GM19351 (cell line): ENCODE measurements around the gene FERD3L.
A peak's percentile ranks its signal among the peaks of the same experiment; 100 is the strongest.

ENCODE experiments used
- ATAC-seq: cut with Tn5 transposase; IDR thresholded peaks from one replicate; pipeline ENCODE4 v1.9.1; 2021; ENCODE audit warnings: mild to moderate bottlenecking, moderate library complexity; ENCODE audit not compliant: unreplicated experiment

FERD3L gene

DNA sequence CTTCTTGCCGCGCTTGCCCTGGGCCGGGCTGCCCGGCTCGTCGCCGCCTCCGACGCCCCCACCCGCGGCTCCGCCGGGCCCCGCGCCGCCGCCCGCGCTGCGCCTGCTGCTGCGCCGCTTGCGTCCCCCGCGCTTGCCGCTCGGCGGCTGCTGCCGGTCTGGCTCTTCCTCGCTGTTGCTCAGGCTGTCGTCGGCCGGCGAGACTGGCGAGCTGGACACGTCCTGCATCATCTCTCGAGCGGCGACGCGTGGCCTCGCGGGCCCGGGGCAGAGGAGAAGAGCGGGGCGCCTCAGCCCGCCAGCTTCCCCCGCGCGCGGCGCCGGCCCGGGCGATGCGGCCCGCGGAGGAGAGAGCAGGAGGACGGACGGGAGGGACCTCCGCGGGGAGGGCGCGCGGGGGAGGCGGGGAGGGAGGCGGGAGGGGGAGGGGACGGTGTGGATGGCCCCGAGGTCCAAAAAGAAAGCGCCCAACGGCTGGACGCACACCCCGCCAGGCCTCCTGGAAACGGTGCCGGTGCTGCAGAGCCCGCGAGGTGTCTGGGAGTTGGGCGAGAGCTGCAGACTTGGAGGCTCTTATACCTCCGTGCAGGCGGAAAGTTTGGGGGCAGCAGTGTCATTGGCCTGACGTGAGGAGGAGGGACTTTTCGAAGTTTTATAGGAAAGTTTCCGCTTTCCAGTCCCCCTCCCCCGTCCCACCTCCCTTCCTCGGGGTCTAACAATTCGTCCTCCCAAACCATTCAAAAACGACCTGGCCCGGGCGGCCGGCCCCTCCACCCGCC is 27.9 kb downstream of the FERD3L start, which contains the start of gene TWIST1:
Gene TWIST1, minus strand, starts transcription at position 546 of the 779 bp plus-strand sequence. Its CDS starts 315 bp downstream, at position 231.
- ATAC-seq, result peak; percentile 43

DNA sequence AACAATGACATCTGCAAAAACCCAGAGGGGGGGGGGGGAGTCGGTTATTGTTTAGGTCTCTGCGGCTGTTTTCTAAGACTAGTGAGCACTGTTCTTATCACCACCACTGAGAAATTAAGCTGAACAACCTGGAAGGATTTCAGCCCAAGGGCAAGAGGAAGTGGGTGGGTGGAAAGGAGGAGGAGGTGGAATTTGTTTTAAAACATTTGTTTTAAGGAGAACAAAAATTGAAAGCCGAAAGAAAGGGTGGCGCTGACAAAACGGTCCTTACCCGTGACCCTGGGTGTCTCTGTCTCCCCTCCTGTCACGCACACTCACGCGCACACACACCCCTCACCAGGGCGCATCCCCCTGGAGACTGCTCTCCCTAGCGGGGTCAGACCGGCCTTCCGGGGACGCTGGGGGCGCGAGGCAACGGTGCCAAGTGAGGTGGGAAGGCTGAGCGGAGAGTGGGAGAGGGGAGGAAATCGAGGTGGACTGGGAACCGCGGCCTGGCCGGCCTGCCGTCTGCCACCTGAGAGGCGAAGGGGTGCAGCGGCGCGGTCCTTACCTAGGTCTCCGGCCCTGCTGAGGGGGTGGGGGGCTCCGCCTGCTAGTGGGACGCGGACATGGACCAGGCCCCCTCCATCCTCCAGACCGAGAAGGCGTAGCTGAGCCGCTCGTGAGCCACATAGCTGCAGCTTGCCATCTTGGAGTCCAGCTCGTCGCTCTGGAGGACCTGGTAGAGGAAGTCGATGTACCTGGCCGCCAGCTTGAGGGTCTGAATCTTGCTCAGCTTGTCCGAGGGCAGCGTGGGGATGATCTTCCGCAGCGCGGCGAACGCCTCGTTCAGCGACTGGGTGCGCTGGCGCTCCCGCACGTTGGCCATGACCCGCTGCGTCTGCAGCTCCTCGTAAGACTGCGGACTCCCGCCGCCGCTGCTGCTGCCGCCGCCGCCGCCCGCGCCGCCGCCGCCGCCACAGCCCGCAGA is 28.8 kb downstream of the FERD3L start:
- peak; percentile 32 for ATAC-seq

DNA sequence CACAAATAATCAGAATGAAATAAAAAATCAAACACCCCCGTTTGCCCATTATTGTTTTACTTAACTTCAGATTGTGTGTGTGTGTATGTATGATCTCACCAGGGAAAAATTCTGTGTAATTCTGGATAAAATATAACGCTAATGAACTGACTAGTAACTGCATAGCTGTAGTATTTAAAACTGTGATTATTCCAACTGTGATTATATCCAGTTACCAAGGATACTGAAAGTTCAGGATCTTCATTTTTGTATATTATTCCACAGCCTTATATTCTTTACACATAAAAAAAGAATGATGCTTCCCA is 30.7 kb downstream of the FERD3L start:
- no peak for ATAC-seq

GRCh38 chr7:19113855-19114550 is 31.2 kb downstream of the FERD3L start:
- no peak for ATAC-seq

DNA sequence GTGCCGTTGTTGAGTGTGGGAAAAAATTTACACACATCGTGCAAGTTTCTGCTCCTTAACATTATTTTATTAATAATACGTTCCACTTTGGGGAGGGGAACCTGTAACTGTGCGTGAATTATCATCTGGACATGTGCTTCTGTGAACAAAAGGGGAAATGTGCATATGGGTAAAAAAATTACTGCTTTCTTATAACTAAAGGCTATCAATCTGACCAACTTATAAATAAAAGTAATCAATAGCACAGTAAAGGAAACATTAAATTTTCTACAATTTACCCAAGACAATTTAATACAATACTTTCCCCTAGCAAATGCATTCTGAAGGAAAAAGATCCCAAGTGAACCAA is 32.2 kb downstream of the FERD3L start:
- ATAC-seq, result no peak

GRCh38 chr7:19112274-19113001 is 32.8 kb downstream of the FERD3L start:
- ATAC-seq, result no peak

DNA sequence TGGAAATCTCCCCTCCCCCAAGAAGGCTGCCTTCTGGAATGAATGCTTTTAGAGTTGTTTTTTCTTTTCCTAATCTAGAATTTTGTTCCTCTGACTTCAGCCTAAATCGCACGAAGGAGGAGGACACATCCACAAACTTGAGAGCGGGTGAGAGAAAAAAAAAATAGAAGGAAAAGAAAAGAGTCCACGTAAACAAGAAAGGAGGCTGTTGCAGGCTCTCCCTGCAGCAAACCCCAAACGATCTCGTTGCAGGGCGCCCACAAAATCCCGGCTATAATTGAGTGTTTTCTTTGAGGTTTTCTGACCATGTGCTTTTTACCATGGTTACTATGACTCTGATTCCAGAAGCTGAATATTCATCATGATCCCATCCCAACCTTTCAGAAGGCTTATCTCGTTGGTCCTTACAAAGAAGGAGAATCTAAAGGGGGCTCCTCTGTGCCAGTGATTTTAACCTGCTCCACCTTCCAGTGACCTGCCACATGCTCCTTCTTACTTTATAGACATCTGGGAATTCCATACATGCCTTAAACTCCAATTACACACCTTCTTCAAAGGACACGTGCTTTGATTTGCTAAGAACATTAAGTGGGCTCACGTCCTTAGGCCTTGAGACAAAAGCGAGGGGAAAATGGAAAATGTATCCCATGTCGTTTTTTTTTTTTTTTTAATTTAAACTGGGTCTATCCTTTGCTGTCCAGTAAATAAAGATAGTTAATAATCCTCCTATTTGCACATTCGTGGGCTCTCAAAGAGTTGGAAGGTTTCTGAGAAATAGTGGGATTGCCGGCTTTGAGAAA is 33.5 kb downstream of the FERD3L start:
- ATAC-seq, result no peak

- no peak for ATAC-seq
These were observed 34.4 kb downstream of the FERD3L start for GRCh38 chr7:19110776-19111175.

DNA sequence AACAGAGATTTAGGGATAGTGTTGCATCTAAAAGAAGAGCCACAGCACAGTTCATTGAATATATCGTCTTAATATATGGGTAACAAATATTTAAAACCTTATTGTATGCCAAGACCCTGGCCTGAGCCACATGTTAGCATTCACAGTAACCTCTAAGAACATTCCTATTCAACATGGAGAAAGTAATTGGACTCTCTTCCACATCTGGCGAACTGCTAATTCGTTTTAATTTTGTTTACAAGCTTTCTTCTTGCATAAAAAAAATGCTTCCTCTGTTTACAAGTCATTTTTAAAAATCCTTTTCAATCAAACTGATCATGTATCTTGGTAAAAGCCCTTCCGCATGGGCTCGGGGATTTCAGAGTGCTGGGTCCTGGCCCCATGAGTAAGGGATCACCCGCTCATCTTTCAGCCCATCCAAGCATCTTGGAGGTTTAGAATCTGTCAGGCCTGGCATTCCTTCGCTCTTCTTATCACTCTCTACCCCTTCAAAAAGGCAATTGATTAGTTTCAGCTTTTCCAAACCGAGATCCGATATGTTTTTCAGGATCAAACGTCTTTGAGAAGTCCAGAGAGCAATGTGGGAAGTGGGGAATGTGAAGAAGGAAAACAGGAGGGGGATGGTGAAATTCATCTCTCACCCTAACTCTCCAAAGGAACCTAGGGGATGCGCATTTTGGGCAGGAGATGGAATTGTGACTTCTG is 35.0 kb downstream of the FERD3L start:
- no peak for ATAC-seq

- ATAC-seq, result no peak
These were observed 35.9 kb downstream of the FERD3L start for GRCh38 chr7:19109000-19109946.

DNA sequence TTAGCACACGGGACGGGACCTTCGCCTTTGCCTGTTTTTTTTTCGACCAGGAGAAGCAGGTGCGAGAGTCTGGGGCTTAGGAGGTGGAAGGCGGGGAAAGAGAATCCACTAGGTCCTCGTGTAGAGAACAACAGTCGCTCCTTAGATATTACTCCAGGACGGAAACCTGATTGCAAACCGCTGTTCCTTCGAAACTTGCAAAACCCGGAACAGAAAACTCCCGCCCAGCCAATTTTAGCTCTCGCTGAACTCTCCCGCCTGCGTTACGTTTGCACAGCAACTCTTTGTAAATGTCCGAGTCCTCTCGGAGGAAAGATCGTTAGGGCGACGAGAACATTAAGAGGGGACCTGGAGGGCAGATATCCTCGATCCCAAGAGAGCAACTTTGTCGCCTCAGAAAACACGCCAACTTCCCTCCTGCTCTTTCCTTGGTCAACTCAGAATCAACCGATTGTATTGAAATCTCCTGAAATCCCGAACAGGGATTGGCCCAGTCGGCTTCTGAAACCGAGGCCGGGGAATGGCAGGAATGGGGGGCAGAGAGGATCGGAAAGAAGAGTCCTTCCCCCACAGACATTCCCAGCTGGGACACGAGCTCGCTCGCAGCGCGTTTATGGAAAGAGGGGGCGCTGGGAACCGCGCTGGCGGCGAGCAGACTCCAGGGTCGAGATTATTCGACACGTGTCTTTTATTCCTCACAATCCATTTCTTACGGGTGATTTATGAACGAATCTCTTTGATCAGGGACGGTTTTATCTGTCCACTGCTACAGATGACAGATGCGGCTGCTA is 37.7 kb downstream of the FERD3L start:
- ATAC-seq, result no peak

GRCh38 chr7:19107081-19107355 is 38.2 kb downstream of the FERD3L start:
- no peak for ATAC-seq

DNA sequence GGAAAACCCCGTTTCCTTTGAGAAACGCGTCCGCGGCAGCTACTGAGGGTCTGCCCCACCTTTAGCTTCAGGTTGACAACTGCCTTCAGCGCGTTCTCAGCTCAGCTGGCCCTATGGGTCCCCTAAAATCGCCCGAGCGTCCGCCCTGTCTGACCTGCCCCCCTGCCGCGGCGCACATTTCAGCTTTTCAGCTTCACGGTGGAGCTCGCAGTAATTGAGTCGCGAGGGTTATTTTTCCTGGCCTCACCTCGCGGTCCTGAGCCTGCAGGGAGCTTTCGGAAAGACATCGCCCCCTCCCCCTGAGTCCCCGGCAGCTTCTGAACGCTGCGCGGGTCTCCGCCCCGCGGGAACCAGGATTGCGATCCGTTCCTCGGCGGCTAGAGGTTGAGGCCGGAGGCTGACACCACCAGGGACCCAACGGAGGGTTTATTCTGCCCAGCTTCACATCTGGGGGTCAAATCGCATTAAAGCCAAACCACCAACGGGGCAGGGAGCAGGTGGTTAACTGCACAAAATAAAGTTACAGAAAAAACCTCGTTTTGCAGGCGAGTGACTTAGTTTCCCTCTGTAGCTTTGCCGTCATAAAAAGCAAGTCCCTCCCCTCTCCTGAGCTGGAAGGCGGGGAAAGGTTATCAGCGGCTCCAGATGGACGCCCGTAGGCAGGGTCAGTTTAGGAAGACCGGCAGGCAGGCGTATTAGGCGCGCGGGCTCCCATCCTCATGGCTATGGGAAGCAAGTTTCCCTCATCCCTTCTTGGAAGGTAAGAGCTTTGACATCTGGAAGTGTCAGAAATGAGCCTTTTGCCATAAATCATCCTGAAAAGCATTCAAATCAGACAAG is 38.8 kb downstream of the FERD3L start:
- no peak for ATAC-seq

DNA sequence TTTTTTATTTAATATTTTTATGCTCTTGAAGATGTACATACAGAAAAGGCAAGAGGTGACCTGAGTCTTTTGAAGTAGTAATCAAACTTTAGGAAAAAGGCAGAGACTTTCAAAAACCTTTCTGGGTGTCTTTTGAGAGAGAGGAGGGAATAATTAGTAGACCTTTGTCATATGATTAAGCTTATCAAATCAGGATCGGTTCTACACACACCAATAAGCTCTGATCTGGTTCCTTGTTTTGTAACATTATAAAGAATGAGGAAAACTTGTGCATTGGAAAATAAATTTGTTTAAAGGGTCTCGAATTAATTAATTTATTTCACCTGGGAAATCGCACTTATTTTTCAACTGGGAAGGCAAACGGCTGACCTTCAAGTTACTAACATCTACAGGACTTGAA is 39.7 kb downstream of the FERD3L start:
- ATAC-seq, result no peak

DNA sequence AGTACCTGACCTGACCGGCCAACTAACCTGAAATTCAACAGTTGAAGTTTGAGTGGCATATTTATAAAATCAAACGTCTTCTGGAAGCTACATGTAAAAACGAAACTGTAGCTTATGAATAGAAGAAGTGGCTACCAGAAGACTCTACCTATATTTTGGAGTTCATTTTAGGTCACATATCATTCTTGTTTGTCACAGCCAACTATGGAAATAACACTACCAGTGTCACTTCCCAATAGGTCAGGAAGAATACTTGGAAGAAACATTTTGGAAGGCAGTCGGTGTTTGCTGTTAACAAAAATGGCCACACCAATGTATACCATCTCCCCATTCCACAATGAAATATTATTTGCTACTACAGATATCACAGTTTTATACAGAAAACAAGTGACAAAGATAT is 40.4 kb downstream of the FERD3L start:
- ATAC-seq, result no peak

GRCh38 chr7:19102884-19103283 is 42.3 kb downstream of the FERD3L start:
- no peak for ATAC-seq

DNA sequence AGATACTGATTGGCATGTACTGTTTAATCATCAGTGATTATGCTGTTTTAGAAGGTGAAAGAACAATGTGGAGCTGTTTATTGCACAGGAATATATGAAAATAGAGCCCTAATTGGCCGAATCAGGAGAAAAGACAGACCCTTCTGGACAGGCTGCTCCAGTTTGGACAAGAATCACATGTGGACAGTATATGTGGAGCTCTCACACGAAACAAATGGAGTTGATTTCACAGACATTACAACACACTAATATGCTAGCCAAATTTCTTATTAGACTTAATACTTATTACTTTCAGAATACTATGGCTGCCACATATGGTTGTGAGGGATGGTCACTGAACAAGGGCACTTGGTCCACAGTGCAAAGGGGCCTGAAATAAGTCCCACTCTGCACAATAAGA is 43.3 kb downstream of the FERD3L start:
- ATAC-seq, result no peak
